Colonic mucosa (tissue), 4 donors: ENCODE measurements around the gene B4GALNT3. TPM values are rescaled to one million over a fixed set of nuclear protein-coding genes. Genes with fewer than 3 reads are reported as not detected.
A peak's percentile ranks its signal among the peaks of the same experiment; 100 is the strongest.

ENCODE experiments used
- DNase-seq: peaks from one replicate; pipeline ENCODE4 v3.0.0-alpha.2; 2020
- H3K27ac ChIP-seq: fragments of 200-600 bp; one replicate; pipeline ENCODE4 v1.8.0; 2021
- H3K27me3 ChIP-seq: fragments of 200-600 bp; one replicate; pipeline ENCODE4 v1.8.0; 2021
- H3K36me3 ChIP-seq: fragments of 200-600 bp; one replicate; pipeline ENCODE4 v1.8.0; 2021
- H3K4me1 ChIP-seq: fragments of 200-600 bp; one replicate; pipeline ENCODE4 v1.8.0; 2021; ENCODE audit warnings: mild to moderate bottlenecking
- H3K4me3 ChIP-seq: fragments of 200-600 bp; one replicate; pipeline ENCODE4 v1.8.0; 2021
- H3K9ac ChIP-seq, 2 donors: one replicate each; pipeline ENCODE4 v1.7.0; 2013; ENCODE audit warnings: control low read depth in 2 of 2, low read depth in 2 of 2, low read length in 2 of 2
- H3K9me3 ChIP-seq: fragments of 200-600 bp; one replicate; pipeline ENCODE4 v1.8.0; 2021
- CTCF ChIP-seq: fragments of 200-600 bp; IDR thresholded peaks from one replicate; pipeline ENCODE4 v1.8.0; 2022; ENCODE audit warnings: antibody characterized with exemption, mild to moderate bottlenecking
- intact Hi-C: fragments of 100-400 bp; cut with DNase I; formaldehyde crosslinking; loops from one replicate; pipeline ENCODE4 v1.14.1; 2022
- total RNA-seq, 2 donors: library from RNA; stranded (reverse); fragmentation: NEBNext Ultra II Directional in 1 of 2; extraction: Animal tissue kit (Norgen Biotek cat#: 25700) in 1 of 2; gene quantifications; one replicate each; pipeline ENCODE4 v1.2.1, GENCODE V29; 2021
- donor health status: healthy.
- donor health status: DM: no; HTN: no; CAD: no.
- donor health status: DM: no; HTN: no; CAD: no.

The B4GALNT3 gene
- total RNA-seq, 2 donors from 2014 or later, result 73.7 to 84.0 TPM

- peak; percentile 93 for DNase-seq
- intact Hi-C loops, result loop anchor here (2.0 to 10.0 kb wide), 4 partner anchors 181 to 525 kb away; no protein-coding TSS in a partner anchor
- peak overlapping the region; percentile 55 for H3K4me3 ChIP-seq
- H3K27me3 ChIP-seq, result no peaks in the 10 kb centered on the region
- H3K4me1 ChIP-seq, result peaks cover 5% of the 10 kb centered on the region
- no peaks in the 10 kb centered on the region for H3K9me3 ChIP-seq
- TF ChIP-seq CTCF, result peak; percentile 97
- no peaks in the 10 kb centered on the region for H3K36me3 ChIP-seq
- peak overlapping the region; percentile 77 to 96 for H3K9ac ChIP-seq
- H3K27ac ChIP-seq, result peak overlapping the region; percentile 95
Observed at GRCh38 chr12:569803-570434, 110.2 kb downstream of the B4GALNT3 start.

GRCh38 chr12:570435-570920, 110.7 kb downstream of the B4GALNT3 start:
- H3K36me3 ChIP-seq, result no peaks in the 10 kb centered on the region
- H3K9me3 ChIP-seq, result no peaks in the 10 kb centered on the region
- no peak for TF ChIP-seq CTCF
- peak overlapping the region; percentile 95 for H3K27ac ChIP-seq
- DNase-seq, result peak; percentile 84
- H3K9ac ChIP-seq, result peak overlapping the region; percentile 77 to 96
- peaks cover 5% of the 10 kb centered on the region for H3K4me1 ChIP-seq
- H3K27me3 ChIP-seq, result no peaks in the 10 kb centered on the region
- H3K4me3 ChIP-seq, result peak overlapping the region; percentile 55
- intact Hi-C loops, result loop anchor here (2.0 kb wide), 1 partner anchor 180 kb away; no protein-coding TSS in a partner anchor

GRCh38 chr12:570921-571794, 111.4 kb downstream of the B4GALNT3 start:
- H3K27ac ChIP-seq, result peak overlapping the region; percentile 95
- no peak for TF ChIP-seq CTCF
- H3K9ac ChIP-seq, result peak overlapping the region; percentile 77 to 96
- H3K36me3 ChIP-seq, result no peaks in the 10 kb centered on the region
- DNase-seq, result peak; percentile 86
- no peaks in the 10 kb centered on the region for H3K27me3 ChIP-seq
- peak overlapping the region; percentile 55 for H3K4me3 ChIP-seq
- peaks cover 5% of the 10 kb centered on the region for H3K4me1 ChIP-seq
- H3K9me3 ChIP-seq, result no peaks in the 10 kb centered on the region
- intact Hi-C loops, result loop anchor here (2.0 kb wide), 1 partner anchor 180 kb away; no protein-coding TSS in a partner anchor

GRCh38 chr12:571795-572531, 112.2 kb downstream of the B4GALNT3 start:
- H3K9me3 ChIP-seq, result no peaks in the 10 kb centered on the region
- intact Hi-C loops, result loop anchor here (2.0 kb wide), 1 partner anchor 179 kb away; no protein-coding TSS in a partner anchor
- DNase-seq, result no peak
- TF ChIP-seq CTCF, result no peak
- no peaks in the 10 kb centered on the region for H3K36me3 ChIP-seq
- no peak overlapping the region for H3K4me3 ChIP-seq
- peaks cover 5% of the 10 kb centered on the region for H3K4me1 ChIP-seq
- H3K27ac ChIP-seq, result peak overlapping the region; percentile 95
- H3K9ac ChIP-seq, result peak overlapping the region in 1 of 2 donors; percentile 96
- no peaks in the 10 kb centered on the region for H3K27me3 ChIP-seq

GRCh38 chr12:572532-572899, 112.8 kb downstream of the B4GALNT3 start:
- peaks cover 5% of the 10 kb centered on the region for H3K4me1 ChIP-seq
- no peak for DNase-seq
- intact Hi-C loops, result no loop called here

More at GRCh38 chr12:572532-572899, 112.8 kb downstream of the B4GALNT3 start:
- Histone ChIP-seq H3K27ac (peak overlapping the region; percentile 3), H3K4me3 (no peak overlapping the region), H3K36me3 (no peaks in the 10 kb centered on the region), H3K9ac (no peak overlapping the region), H3K27me3 (no peaks in the 10 kb centered on the region), H3K9me3 (no peaks in the 10 kb centered on the region)
- TF ChIP-seq CTCF, result no peak
